PC-9 (cell line): ENCODE data around the gene SLIRP. TPM values are rescaled to one million over a fixed set of nuclear protein-coding genes. Genes with fewer than 3 reads are reported as not detected.
A peak's percentile ranks its signal among the peaks of the same experiment; 100 is the strongest.

Experiments
- BruUV-seq: library from RNA; stranded (reverse); fragments of 400-500 nt; replicated peaks from 2 replicates; lab custom pipeline; 2021; lab: Mats Ljungman, UMichigan
- CTCF ChIA-PET: fragments of 300-600 bp; sonication (Branson Sonifier 250); formaldehyde crosslinking; loops from one replicate; lab custom pipeline; 2022; ENCODE audit warnings: antibody characterized with exemption; lab: Charles Lee
- POLR2A ChIA-PET: fragments of 300-600 bp; sonication (Branson Sonifier 250); formaldehyde crosslinking; loops from one replicate; lab custom pipeline; 2022; ENCODE audit warnings: antibody characterized with exemption; ENCODE audit not compliant: unreplicated experiment; lab: Charles Lee
- DNase-seq, 2 experiments: peaks; one replicate each; pipeline versions ENCODE4 v3.0.0 to v3.0.0-alpha.2; 2015 to 2022; ENCODE audit warnings: mixed read lengths in 1 of 2
- H2AFZ ChIP-seq: fragments of 200-600 bp; sonication (generic); 2 replicates; pipeline ENCODE4 v1.8.1; 2017; ENCODE audit warnings: antibody characterized with exemption
- H3F3A ChIP-seq: fragments of 200-600 bp; sonication (generic); 2 replicates; pipeline ENCODE4 v1.8.1; 2017; ENCODE audit warnings: antibody characterized with exemption, mild to moderate bottlenecking, low read depth; ENCODE audit not compliant: insufficient read depth
- H3K27ac ChIP-seq: fragments of 200-600 bp; sonication (generic); 2 replicates; pipeline ENCODE4 v1.6.1; 2016; ENCODE audit warnings: mixed run types
- H3K27me3 ChIP-seq: fragments of 200-600 bp; sonication (generic); 2 replicates; pipeline ENCODE4 v1.6.1; 2016; ENCODE audit warnings: low read depth, mixed run types; ENCODE audit not compliant: insufficient read depth
- H3K36me3 ChIP-seq: fragments of 200-600 bp; sonication (generic); 2 replicates; pipeline ENCODE4 v1.6.1; 2016; ENCODE audit warnings: low read depth, mixed run types
- H3K4me1 ChIP-seq: fragments of 200-600 bp; sonication (generic); replicated peaks from 2 replicates; pipeline ENCODE4 v1.6.1; 2016; ENCODE audit warnings: mixed run types; ENCODE audit not compliant: insufficient read depth
- H3K4me2 ChIP-seq: fragments of 200-600 bp; sonication (generic); 2 replicates; pipeline ENCODE4 v1.6.1; 2017; ENCODE audit warnings: mixed run types
- H3K4me3 ChIP-seq: fragments of 200-600 bp; sonication (generic); 2 replicates; pipeline ENCODE4 v1.6.1; 2016; ENCODE audit warnings: mixed run types
- H3K79me2 ChIP-seq: fragments of 200-600 bp; sonication (generic); 2 replicates; pipeline ENCODE4 v1.6.1; 2017; ENCODE audit warnings: low read depth, mixed run types
- H3K9me2 ChIP-seq: fragments of 200-600 bp; sonication (generic); 2 replicates; pipeline ENCODE4 v1.8.1; 2017; ENCODE audit warnings: mild to moderate bottlenecking; ENCODE audit not compliant: insufficient read depth
- H3K9me3 ChIP-seq: fragments of 200-600 bp; sonication (generic); 2 replicates; pipeline ENCODE4 v1.8.1; 2016; ENCODE audit warnings: low read depth; ENCODE audit not compliant: insufficient read depth
- H4K20me1 ChIP-seq: fragments of 200-600 bp; sonication (generic); 2 replicates; pipeline ENCODE4 v1.8.1; 2017; ENCODE audit not compliant: insufficient read depth
- CTCF ChIP-seq: fragments of 200-600 bp; sonication (generic); conservative IDR thresholded peaks from 2 replicates; pipeline ENCODE4 v1.6.1; 2017; ENCODE audit warnings: mixed run types, antibody characterized with exemption, mild to moderate bottlenecking, moderate library complexity
- EZH2 ChIP-seq: fragments of 200-600 bp; sonication (generic); IDR thresholded peaks from 2 replicates; pipeline ENCODE4 v1.8.0; 2017; ENCODE audit warnings: antibody characterized with exemption, low read depth
- intact Hi-C: fragments of 100-400 bp; cut with micrococcal nuclease; formaldehyde crosslinking; loops from one replicate; pipeline ENCODE4 v1.10.0; 2022; ENCODE audit not compliant: unreplicated experiment
- total RNA-seq: library from RNA; stranded (reverse); gene quantifications from 2 replicates; pipeline ENCODE4 v1.2.3, GENCODE V29; 2021

The SLIRP gene
- total RNA-seq, 1 experiment from 2014 or later, result 375 TPM

GRCh38 chr14:77663293-77663692 lies 44.6 kb upstream of the SLIRP start:
- H3K79me2 ChIP-seq, result no peaks in the 10 kb centered on the region
- CTCF ChIA-PET, result interaction anchor here (0.6 kb wide), 1 partner anchor 151 kb away, joined by 6 read pairs; no protein-coding TSS in a partner anchor

DNA sequence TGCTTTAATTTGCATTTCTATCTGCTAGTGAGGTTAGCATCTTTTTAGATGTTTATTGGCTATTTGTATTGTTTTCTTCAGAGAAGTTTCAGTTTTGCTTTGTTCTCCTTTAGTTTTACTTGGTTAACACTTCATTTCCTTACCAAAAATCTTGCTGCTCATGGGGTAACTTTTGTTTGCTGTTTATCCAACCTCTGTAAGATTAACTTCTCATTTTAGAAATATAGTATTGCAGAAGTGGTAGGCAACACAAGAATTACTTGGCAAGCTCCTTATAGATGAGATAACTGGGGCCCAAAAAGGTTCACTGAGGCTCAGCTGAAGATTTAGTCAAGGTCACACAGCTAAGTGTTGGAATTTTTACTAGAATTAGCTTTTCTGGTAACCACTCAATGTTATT lies 40.6 kb upstream of the SLIRP start:
- ChIA-PET POLR2A (no interaction called here), CTCF (interaction anchor here (0.7 kb wide), 1 partner anchor 116 kb away, joined by 6 read pairs; no protein-coding TSS in a partner anchor)
- Histone ChIP-seq H3K27ac (no peak overlapping the region), H4K20me1 (no peaks in the 10 kb centered on the region), H3K4me3 (no peak overlapping the region), H3K36me3 (no peaks in the 10 kb centered on the region), H3K4me1 (peaks cover 14% of the 10 kb centered on the region), H3K79me2 (no peaks in the 10 kb centered on the region), H3K27me3 (no peaks in the 10 kb centered on the region), H3F3A (peaks cover 31% of the 10 kb centered on the region), H3K4me2 (no peak overlapping the region), H3K9me3 (no peaks in the 10 kb centered on the region), H2AFZ (no peak overlapping the region), H3K9me2 (no peaks in the 10 kb centered on the region)
- no TSS peak for BruUV-seq
- TF ChIP-seq EZH2 (no peak), CTCF (no peak)
- intact Hi-C loops, result no loop called here
- DNase-seq, result no peak

More at GRCh38 chr14:77663293-77663692, 44.6 kb upstream of the SLIRP start:
- H3K4me1 ChIP-seq, result peaks cover 14% of the 10 kb centered on the region
- DNase-seq, result peak; percentile 34 to 94
- H3K4me3 ChIP-seq, result no peak overlapping the region
- BruUV-seq, result no TSS peak
- no peaks in the 10 kb centered on the region for H3K9me3 ChIP-seq
- TF ChIP-seq EZH2 (no peak), CTCF (no peak)
- H3K9me2 ChIP-seq, result no peaks in the 10 kb centered on the region
- POLR2A ChIA-PET, result interaction anchor here (0.6 to 0.9 kb wide), 2 partner anchors 98 to 342 kb away, joined by 3 to 14 read pairs; partner anchors contain the start of genes GSTZ1 and POMT2
- H2AFZ ChIP-seq, result no peak overlapping the region
- H3K27me3 ChIP-seq, result no peaks in the 10 kb centered on the region
- H3K4me2 ChIP-seq, result peak overlapping the region; percentile 46
- no peaks in the 10 kb centered on the region for H3K36me3 ChIP-seq
- intact Hi-C loops, result no loop called here
- no peaks in the 10 kb centered on the region for H4K20me1 ChIP-seq
- H3K27ac ChIP-seq, result 0 out of 2 replicates have a peak overlapping the region, but pooled peaks have one; percentile 14
- peaks cover 26% of the 10 kb centered on the region for H3F3A ChIP-seq

DNA sequence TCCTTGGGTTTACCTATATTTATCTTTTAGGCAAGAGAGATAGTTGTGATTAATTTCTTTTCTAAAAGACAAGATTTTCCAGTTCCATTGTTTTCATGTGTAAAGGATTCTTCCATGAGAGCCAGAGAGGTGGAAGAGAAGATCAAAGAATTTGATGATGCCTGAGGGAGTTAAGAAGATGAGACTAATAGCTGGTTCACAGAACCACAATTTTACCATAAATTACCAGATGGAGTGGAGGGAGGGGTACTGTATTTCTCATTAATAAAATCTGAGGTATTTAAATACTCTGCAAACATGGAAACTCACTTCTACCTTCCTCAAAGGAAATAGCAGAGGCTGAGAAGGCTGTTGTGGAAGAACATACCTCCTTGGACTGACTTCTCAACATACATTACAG lies 34.7 kb upstream of the SLIRP start:
- POLR2A ChIA-PET, result interaction anchor here (0.6 kb wide), 1 partner anchor 20 kb away, joined by 3 read pairs; no protein-coding TSS in a partner anchor
- Histone ChIP-seq H3K27me3 (no peaks in the 10 kb centered on the region), H3K4me3 (no peak overlapping the region), H3K4me2 (no peak overlapping the region), H3K79me2 (no peaks in the 10 kb centered on the region), H2AFZ (no peak overlapping the region), H3K4me1 (no peaks in the 10 kb centered on the region), H4K20me1 (no peaks in the 10 kb centered on the region), H3K9me2 (no peaks in the 10 kb centered on the region), H3F3A (0 out of 2 replicates have a peak, but pooled peaks cover 5% of the 10 kb centered on the region), H3K36me3 (peaks cover 25% of the 10 kb centered on the region), H3K27ac (no peak overlapping the region), H3K9me3 (no peaks in the 10 kb centered on the region)
- DNase-seq, result no peak
- TF ChIP-seq CTCF, result no peak
- no peak for TF ChIP-seq EZH2
- BruUV-seq, result no TSS peak
- CTCF ChIA-PET, result no interaction called here
- intact Hi-C loops, result no loop called here
